Spinal cord (tissue), 10 donors: ENCODE data around the gene RPL23. TPM values are rescaled to one million over a fixed set of nuclear protein-coding genes. Genes with fewer than 3 reads are reported as not detected.
A peak's percentile ranks its signal among the peaks of the same experiment; 100 is the strongest.

Experiments
- DNase-seq, 6 donors: peaks; one replicate each; pipeline versions ENCODE4 v3.0.0 to v3.0.0-alpha.2; 2013 to 2015; ENCODE audit warnings: low spot score in 6 of 6, low read depth in 4 of 6
- H3K27ac ChIP-seq: one replicate; pipeline ENCODE4 v1.5.1; 2013; ENCODE audit warnings: low read depth, low read length, control low read depth
- H3K27me3 ChIP-seq: one replicate; pipeline ENCODE4 v1.6.1; 2013; ENCODE audit warnings: low read length; ENCODE audit not compliant: control insufficient read depth, insufficient read depth
- H3K36me3 ChIP-seq: one replicate; pipeline ENCODE4 v1.6.1; 2013; ENCODE audit warnings: low read length; ENCODE audit not compliant: control insufficient read depth, insufficient read depth
- H3K4me1 ChIP-seq: one replicate; pipeline ENCODE4 v1.6.1; 2013; ENCODE audit warnings: low read length; ENCODE audit not compliant: control insufficient read depth, insufficient read depth
- H3K4me3 ChIP-seq: one replicate; pipeline ENCODE4 v1.5.1; 2013; ENCODE audit warnings: low read depth, low read length, control low read depth
- H3K9me3 ChIP-seq: one replicate; pipeline ENCODE4 v1.6.1; 2013; ENCODE audit warnings: low read length; ENCODE audit not compliant: control insufficient read depth, insufficient read depth
- WGBS: methylation state at CpG from one replicate; pipeline ENCODE4 v1.1.5; 2013; ENCODE audit warnings: missing lambda C conversion rate; ENCODE audit not compliant: insufficient coverage; 5-methylcytosine and 5-hydroxymethylcytosine counted together
- polyA plus RNA-seq, 2 donors: library from polyadenylated mRNA; unstranded; fragments of 120-200 nt; gene quantifications; one replicate each; pipeline ENCODE4 v1.2.1, GENCODE V29; 2013; ENCODE audit not compliant: insufficient read length in 2 of 2
- total RNA-seq, 2 donors: library from RNA; depleted of rRNA in 1 of 2; stranded (reverse); fragments of 120-200 nt in 1 of 2; fragments of >200 nt in 1 of 2; gene quantifications; one replicate each; pipeline versions ENCODE4 v1.2.3 to v1.2.4, GENCODE V29; 2013 to 2014
- donor health status: healthy.

RPL23 gene
- total and polyA plus RNA-seq, 4 donors = 1,083 to 2,232 (median 1,212) TPM

GRCh38 chr17:38852771-38853291, 690 bp downstream of the RPL23 start:
- peak overlapping the region; percentile 92 for H3K27ac ChIP-seq
- peaks cover 20% of the 10 kb centered on the region for H3K36me3 ChIP-seq
- WGBS = 2% methylated on average over 15 of the region's 19 CpGs
- H3K27me3 ChIP-seq = no peaks in the 10 kb centered on the region
- no peak for DNase-seq
- H3K9me3 ChIP-seq = no peaks in the 10 kb centered on the region
- H3K4me3 ChIP-seq = peak overlapping the region; percentile 89
- H3K4me1 ChIP-seq = peaks cover 16% of the 10 kb centered on the region

DNA sequence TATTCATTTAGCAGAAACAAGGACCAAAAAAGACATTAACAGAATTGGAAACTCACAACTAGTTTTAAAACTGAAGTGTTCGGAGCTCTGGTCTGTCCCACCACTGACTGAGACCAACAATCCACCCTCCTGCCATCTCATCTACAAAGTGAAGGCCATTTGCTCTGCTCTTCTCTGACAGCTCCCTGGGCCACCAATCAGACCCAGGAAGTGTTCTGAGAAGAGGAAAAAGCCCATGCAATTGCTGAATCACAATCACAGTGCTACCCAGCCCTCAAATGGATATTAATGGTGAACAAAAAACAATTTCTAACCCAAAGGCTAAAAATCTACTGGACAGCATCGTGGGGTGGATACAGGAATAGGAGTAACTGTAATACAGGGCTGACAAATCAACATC, 2.1 kb downstream of the RPL23 start:
- WGBS = no CpG with 5 or more reads among the region's 2 CpGs
- no peaks in the 10 kb centered on the region for H3K27me3 ChIP-seq
- H3K4me3 ChIP-seq = no peak overlapping the region
- H3K36me3 ChIP-seq = peaks cover 31% of the 10 kb centered on the region
- no peak overlapping the region for H3K27ac ChIP-seq
- no peak for DNase-seq
- H3K9me3 ChIP-seq = no peaks in the 10 kb centered on the region
- peaks cover 16% of the 10 kb centered on the region for H3K4me1 ChIP-seq

DNA sequence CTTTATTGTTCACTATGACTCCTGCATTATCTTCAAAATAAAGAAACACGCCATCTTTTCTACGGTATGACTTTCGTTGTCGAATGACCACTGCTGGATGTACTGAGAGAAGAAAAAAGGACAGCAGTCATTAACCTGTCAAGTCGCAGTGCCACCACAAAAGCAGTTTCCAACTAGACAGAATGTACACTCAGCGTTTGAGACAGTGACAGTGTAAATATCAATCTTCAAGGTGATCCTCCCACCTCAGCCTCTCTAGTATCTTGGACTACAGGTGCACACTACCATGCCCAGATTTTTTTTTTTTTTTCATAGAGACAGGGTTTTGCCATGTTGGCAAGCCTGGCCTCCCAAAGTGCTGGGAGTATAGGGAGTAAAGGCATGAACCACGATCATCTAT, 3.1 kb downstream of the RPL23 start:
- no peak for DNase-seq
- H3K4me3 ChIP-seq = no peak overlapping the region

DNA sequence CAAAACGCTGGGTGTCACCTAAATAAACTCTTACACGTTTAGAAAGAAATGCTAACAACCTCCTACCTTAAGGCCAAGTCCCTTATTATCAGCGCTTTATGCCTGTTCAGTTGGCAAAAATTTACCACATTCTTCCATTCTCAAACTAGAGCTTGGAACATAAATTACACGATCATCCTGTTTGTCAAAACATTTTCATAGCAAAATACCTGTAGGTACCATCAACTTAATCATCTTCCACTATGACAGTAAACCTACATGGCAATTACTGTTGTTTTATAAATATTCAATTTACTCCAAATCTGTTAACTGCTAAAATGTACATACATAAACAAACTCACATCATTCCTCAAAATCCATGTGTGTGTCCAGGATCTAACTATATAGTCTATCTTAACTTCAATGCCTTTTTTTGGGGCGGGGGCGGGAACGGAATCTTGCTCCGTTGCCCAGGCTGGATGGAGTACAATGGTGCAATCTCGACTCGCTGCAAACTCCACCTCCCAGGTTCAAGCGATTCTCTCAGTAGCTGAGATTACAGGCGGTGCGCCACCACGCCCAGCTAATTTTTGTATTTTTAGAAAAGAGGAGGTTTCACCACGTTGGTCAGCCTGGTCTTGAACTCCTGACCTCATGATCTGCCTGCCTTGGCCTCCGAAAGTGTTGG, 4.4 kb downstream of the RPL23 start:
- WGBS = 94% methylated on average over 9 of the region's 16 CpGs
- no peak overlapping the region for H3K4me3 ChIP-seq
- peaks cover 12% of the 10 kb centered on the region for H3K4me1 ChIP-seq
- peaks cover 35% of the 10 kb centered on the region for H3K36me3 ChIP-seq
- no peaks in the 10 kb centered on the region for H3K27me3 ChIP-seq
- H3K27ac ChIP-seq = no peak overlapping the region
- DNase-seq = no peak
- H3K9me3 ChIP-seq = no peaks in the 10 kb centered on the region

More for the DNA sequence above, 3.1 kb downstream of the RPL23 start:
- peaks cover 16% of the 10 kb centered on the region for H3K4me1 ChIP-seq
- no peak overlapping the region for H3K27ac ChIP-seq
- H3K36me3 ChIP-seq = peaks cover 35% of the 10 kb centered on the region
- WGBS = 91% methylated on average over 4 of the region's 7 CpGs
- no peaks in the 10 kb centered on the region for H3K9me3 ChIP-seq
- no peaks in the 10 kb centered on the region for H3K27me3 ChIP-seq

DNA sequence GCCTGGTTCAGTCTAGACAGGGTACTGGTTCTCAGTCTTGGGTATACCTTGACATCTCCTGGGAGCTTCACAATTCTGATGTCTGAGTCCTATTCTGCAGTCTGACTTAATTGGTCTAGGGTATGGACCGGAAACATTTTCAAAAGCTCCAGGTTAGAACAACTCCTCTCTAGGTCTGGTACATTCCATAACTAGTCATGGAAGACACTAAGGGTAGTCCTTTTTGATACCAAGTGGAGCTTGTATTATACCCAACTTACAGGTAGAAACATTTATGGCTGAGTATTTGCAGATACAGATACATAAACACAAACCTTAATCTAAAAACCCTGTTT, 5.0 kb downstream of the RPL23 start:
- H3K36me3 ChIP-seq = peaks cover 35% of the 10 kb centered on the region
- H3K9me3 ChIP-seq = no peaks in the 10 kb centered on the region
- H3K4me1 ChIP-seq = peaks cover 11% of the 10 kb centered on the region
- H3K27me3 ChIP-seq = no peaks in the 10 kb centered on the region
- no peak overlapping the region for H3K4me3 ChIP-seq
- DNase-seq = no peak
- H3K27ac ChIP-seq = no peak overlapping the region
- WGBS = no CpG with 5 or more reads among the region's 1 CpG

DNA sequence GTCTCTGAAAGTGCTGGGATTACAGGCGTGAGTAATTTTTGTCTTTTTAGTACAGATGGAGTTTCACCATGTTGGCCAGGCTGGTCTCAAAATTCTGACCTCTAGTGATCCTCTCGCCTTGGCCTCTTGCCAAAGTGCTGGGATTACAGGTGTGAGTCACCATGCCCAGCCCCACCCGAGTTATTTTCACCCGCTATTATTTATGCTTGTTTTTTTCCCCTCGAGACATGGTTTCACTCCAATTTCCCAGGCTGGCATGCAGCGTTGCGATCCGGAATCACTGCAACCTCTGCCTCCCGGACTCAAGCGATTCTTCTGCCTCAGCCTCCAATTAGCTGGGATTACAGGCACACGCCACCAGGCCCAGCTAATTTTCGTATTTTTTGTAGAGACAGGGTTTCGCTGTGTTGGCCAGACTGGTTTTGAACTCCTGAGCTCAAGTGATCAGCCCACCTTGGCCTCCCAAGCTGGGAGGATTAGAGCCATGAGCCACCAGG, 9.2 kb downstream of the RPL23 start:
- no peaks in the 10 kb centered on the region for H3K9me3 ChIP-seq
- H3K4me1 ChIP-seq = peaks cover 5% of the 10 kb centered on the region
- DNase-seq = no peak
- H3K4me3 ChIP-seq = no peak overlapping the region
- no peaks in the 10 kb centered on the region for H3K27me3 ChIP-seq
- 91% methylated on average over 11 of the region's 13 CpGs for WGBS
- no peak overlapping the region for H3K27ac ChIP-seq
- peaks cover 22% of the 10 kb centered on the region for H3K36me3 ChIP-seq

- H3K27ac ChIP-seq = peak overlapping the region; percentile 99
- no peaks in the 10 kb centered on the region for H3K27me3 ChIP-seq
- H3K4me1 ChIP-seq = peaks cover 15% of the 10 kb centered on the region
- H3K4me3 ChIP-seq = peak overlapping the region; percentile 93
- H3K36me3 ChIP-seq = peaks cover 14% of the 10 kb centered on the region
- 74% methylated on average over 4 of the region's 17 CpGs for WGBS
- no peak for DNase-seq
- H3K9me3 ChIP-seq = no peaks in the 10 kb centered on the region
These were observed 27.7 kb downstream of the RPL23 start for GRCh38 chr17:38825762-38826247.

- Histone ChIP-seq H3K36me3 (peaks cover 21% of the 10 kb centered on the region), H3K4me3 (peak within 1 kb of the TSS; percentile 93), H3K27me3 (no peaks in the 10 kb centered on the region), H3K9me3 (no peaks in the 10 kb centered on the region), H3K4me1 (peaks cover 15% of the 10 kb centered on the region), H3K27ac (peak within 1 kb of the TSS; percentile 99)
- peak; percentile 91 to 100 (median 97) for DNase-seq
- WGBS = under 1% methylated on average over 51 of the region's 55 CpGs
These were observed 28.4 kb downstream of the RPL23 start, which contains the start of gene CWC25 for GRCh38 chr17:38824899-38825761. TSS of gene CWC25 (minus strand) at chr17:38825321. CDS start at chr17:38825183, 138 bp downstream.

GRCh38 chr17:38815576-38816193, 37.8 kb downstream of the RPL23 start:
- Histone ChIP-seq H3K9me3 (no peaks in the 10 kb centered on the region), H3K4me3 (no peak overlapping the region), H3K36me3 (peaks cover 72% of the 10 kb centered on the region), H3K27ac (no peak overlapping the region), H3K4me1 (no peaks in the 10 kb centered on the region), H3K27me3 (no peaks in the 10 kb centered on the region)
- 100% methylated on average over 2 of the region's 8 CpGs for WGBS
- no peak for DNase-seq
